Fibroblast of upper back skin (primary cell): Measurements from ENCODE around the gene ACD.

Experiments
- DNase-seq: peaks from one replicate; pipeline ENCODE4 v3.0.0-alpha.2; 2013

The ACD gene

GRCh38 chr16:67661101-67661761, 1.2 kb upstream of the ACD start:
- DNase-seq, result peak; percentile 20

GRCh38 chr16:67660564-67661028, 536 bp upstream of the ACD start, which contains the start of gene PARD6A:
Gene PARD6A (plus strand): TSS chr16:67660960. CDS start chr16:67661039, 79 bp downstream.
- DNase-seq, result peak; percentile 97

GRCh38 chr16:67658849-67659674, 998 bp downstream of the ACD start:
- no peak for DNase-seq

GRCh38 chr16:67657751-67658518, 2.1 kb downstream of the ACD start:
- no peak for DNase-seq

- no peak for DNase-seq
Measured at GRCh38 chr16:67657017-67657608, 2.9 kb downstream of the ACD start.

- no peak for DNase-seq
Measured at GRCh38 chr16:67656344-67657016, 3.6 kb downstream of the ACD start.

- no peak for DNase-seq
Measured at GRCh38 chr16:67655363-67655762, 4.7 kb downstream of the ACD start.

GRCh38 chr16:67654403-67654911, 5.6 kb downstream of the ACD start:
- no peak for DNase-seq

- no peak for DNase-seq
Measured at GRCh38 chr16:67653789-67654402, 6.2 kb downstream of the ACD start.

- DNase-seq, result peak; percentile 20
Measured at GRCh38 chr16:67653128-67653788, 6.8 kb downstream of the ACD start.

GRCh38 chr16:67652578-67653127, 7.4 kb downstream of the ACD start:
- DNase-seq, result no peak

- DNase-seq, result no peak
Measured at GRCh38 chr16:67651847-67652246, 8.2 kb downstream of the ACD start.

GRCh38 chr16:67651039-67651438, 9.0 kb downstream of the ACD start:
- DNase-seq, result no peak

GRCh38 chr16:67650023-67650422, 10.0 kb downstream of the ACD start:
- no peak for DNase-seq

- no peak for DNase-seq
Measured at GRCh38 chr16:67649494-67649931, 10.5 kb downstream of the ACD start.

- DNase-seq, result no peak
Measured at GRCh38 chr16:67648764-67649407, 11.2 kb downstream of the ACD start.

GRCh38 chr16:67648088-67648763, 11.8 kb downstream of the ACD start:
- DNase-seq, result no peak

- no peak for DNase-seq
Measured at GRCh38 chr16:67647681-67648080, 12.4 kb downstream of the ACD start.

- DNase-seq, result no peak
Measured at GRCh38 chr16:67647111-67647651, 12.9 kb downstream of the ACD start.
